Measurements from ENCODE around the gene PYGO1. TPM values are rescaled to one million over a fixed set of nuclear protein-coding genes. Genes with fewer than 3 reads are reported as not detected.
"Not testable (repeated sequence)": the region's sequence is repeated elsewhere in the genome, so short reads cannot be mapped to it uniquely, and the experiment has no call there.

PYGO1 gene
- total RNA-seq, 1 experiment from 2014 or later, result 0.55 TPM

- H3K27ac Mint-ChIP-seq; H3K36me3 Mint-ChIP-seq; POLR2A ChIA-PET; DNase-seq (ENCODE audit: low spot score); H3K4me3 Mint-ChIP-seq; H3K9me3 Mint-ChIP-seq; H3K4me1 Mint-ChIP-seq; ATAC-seq; H3K27me3 Mint-ChIP-seq (ENCODE audit: low read depth): not testable (repeated sequence)
- peak; percentile 38; the same call in 1 of the 2 replicates for TF ChIP-seq CTCF (IDR thresholded peaks at IDR 0.05)
- CTCF ChIA-PET, result interaction anchor here (0.6 to 2.4 kb wide), 14 partner anchors 10 to 384 kb away, joined by 3 to 23 read pairs (median 4); no protein-coding TSS in a partner anchor
Measured at GRCh38 chr15:55513621-55514413, 74.3 kb downstream of the PYGO1 start.

GRCh38 chr15:55513152-55513551 is 75.0 kb downstream of the PYGO1 start:
- Mint-ChIP-seq H3K9me3 (no peaks in the 10 kb centered on the region), H3K4me1 (peaks cover 9% of the 10 kb centered on the region), H3K27ac (no peak overlapping the region), H3K36me3 (no peaks in the 10 kb centered on the region), H3K27me3 (ENCODE audit: low read depth) (no peaks in the 10 kb centered on the region; the same call in 1 of the 2 replicates), H3K4me3 (no peak overlapping the region)
- DNase-seq (ENCODE audit: low spot score) (no peak), ATAC-seq (no peak)
- CTCF ChIA-PET, result interaction anchor here (0.9 to 2.4 kb wide), 5 partner anchors 10 to 197 kb away, joined by 3 to 23 read pairs (median 3); no protein-coding TSS in a partner anchor
- no peak for TF ChIP-seq HMGXB4 (CRISPR knock-in tag; IDR thresholded peaks at IDR 0.05)
- no peak for TF ChIP-seq ZNF512 (CRISPR knock-in tag; IDR thresholded peaks at IDR 0.05; ENCODE audit: borderline replicate concordance)
- no peak for TF ChIP-seq KAT7 (CRISPR knock-in tag; IDR thresholded peaks at IDR 0.05; ENCODE audit: borderline replicate concordance)
- no peak for TF ChIP-seq JAZF1 (CRISPR knock-in tag; IDR thresholded peaks at IDR 0.05)
- no peak for TF ChIP-seq NFE2L1 (CRISPR knock-in tag; IDR thresholded peaks at IDR 0.05)
- TF ChIP-seq SMAD3 (CRISPR knock-in tag; IDR thresholded peaks at IDR 0.05; ENCODE audit: borderline replicate concordance), result no peak
- no peak for TF ChIP-seq E2F1 (CRISPR knock-in tag; IDR thresholded peaks at IDR 0.05)
- POLR2A ChIA-PET, result no interaction called here

GRCh38 chr15:55507567-55507966 is 80.6 kb downstream of the PYGO1 start:
- Mint-ChIP-seq H3K36me3 (no peaks in the 10 kb centered on the region), H3K27me3 (ENCODE audit: low read depth) (peaks cover 13% of the 10 kb centered on the region), H3K4me1 (no peaks in the 10 kb centered on the region), H3K4me3 (no peak overlapping the region), H3K9me3 (peaks cover 16% of the 10 kb centered on the region), H3K27ac (no peak overlapping the region)
- CTCF ChIA-PET, result no interaction called here
- ATAC-seq (no peak), DNase-seq (ENCODE audit: low spot score) (no peak)
- POLR2A ChIA-PET, result no interaction called here
- TF ChIP-seq NFATC4 (CRISPR knock-in tag; IDR thresholded peaks at IDR 0.05) (no peak), ZNF138 (CRISPR knock-in tag; conservative IDR thresholded peaks at IDR 0.05) (no peak), ATF2 (CRISPR knock-in tag; IDR thresholded peaks at IDR 0.05; ENCODE audit: borderline replicate concordance, low read depth) (no peak), HMGXB4 (CRISPR knock-in tag; IDR thresholded peaks at IDR 0.05) (no peak), NFYB (CRISPR knock-in tag; conservative IDR thresholded peaks at IDR 0.05; ENCODE audit: low read depth) (no peak), SMAD4 (CRISPR knock-in tag; IDR thresholded peaks at IDR 0.05) (no peak), ZNF423 (CRISPR knock-in tag; IDR thresholded peaks at IDR 0.05) (no peak), ZNF281 (CRISPR knock-in tag; IDR thresholded peaks at IDR 0.05) (no peak), NR1H2 (CRISPR knock-in tag; IDR thresholded peaks at IDR 0.05) (no peak), ELF4 (CRISPR knock-in tag; IDR thresholded peaks at IDR 0.05; ENCODE audit: low read depth) (no peak), MAX (CRISPR knock-in tag; IDR thresholded peaks at IDR 0.05) (no peak)
